GM18498 (cell line): Measurements from ENCODE around the gene MGAT3.
"Not testable (repeated sequence)": the region's sequence is repeated elsewhere in the genome, so short reads cannot be mapped to it uniquely, and the experiment has no call there.

Experiments used
- ATAC-seq: cut with Tn5 transposase; IDR thresholded peaks from one replicate; pipeline ENCODE4 v1.9.1; 2021; ENCODE audit warnings: mild to moderate bottlenecking, moderate library complexity; ENCODE audit not compliant: unreplicated experiment

The MGAT3 gene, protein sequence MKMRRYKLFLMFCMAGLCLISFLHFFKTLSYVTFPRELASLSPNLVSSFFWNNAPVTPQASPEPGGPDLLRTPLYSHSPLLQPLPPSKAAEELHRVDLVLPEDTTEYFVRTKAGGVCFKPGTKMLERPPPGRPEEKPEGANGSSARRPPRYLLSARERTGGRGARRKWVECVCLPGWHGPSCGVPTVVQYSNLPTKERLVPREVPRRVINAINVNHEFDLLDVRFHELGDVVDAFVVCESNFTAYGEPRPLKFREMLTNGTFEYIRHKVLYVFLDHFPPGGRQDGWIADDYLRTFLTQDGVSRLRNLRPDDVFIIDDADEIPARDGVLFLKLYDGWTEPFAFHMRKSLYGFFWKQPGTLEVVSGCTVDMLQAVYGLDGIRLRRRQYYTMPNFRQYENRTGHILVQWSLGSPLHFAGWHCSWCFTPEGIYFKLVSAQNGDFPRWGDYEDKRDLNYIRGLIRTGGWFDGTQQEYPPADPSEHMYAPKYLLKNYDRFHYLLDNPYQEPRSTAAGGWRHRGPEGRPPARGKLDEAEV

DNA sequence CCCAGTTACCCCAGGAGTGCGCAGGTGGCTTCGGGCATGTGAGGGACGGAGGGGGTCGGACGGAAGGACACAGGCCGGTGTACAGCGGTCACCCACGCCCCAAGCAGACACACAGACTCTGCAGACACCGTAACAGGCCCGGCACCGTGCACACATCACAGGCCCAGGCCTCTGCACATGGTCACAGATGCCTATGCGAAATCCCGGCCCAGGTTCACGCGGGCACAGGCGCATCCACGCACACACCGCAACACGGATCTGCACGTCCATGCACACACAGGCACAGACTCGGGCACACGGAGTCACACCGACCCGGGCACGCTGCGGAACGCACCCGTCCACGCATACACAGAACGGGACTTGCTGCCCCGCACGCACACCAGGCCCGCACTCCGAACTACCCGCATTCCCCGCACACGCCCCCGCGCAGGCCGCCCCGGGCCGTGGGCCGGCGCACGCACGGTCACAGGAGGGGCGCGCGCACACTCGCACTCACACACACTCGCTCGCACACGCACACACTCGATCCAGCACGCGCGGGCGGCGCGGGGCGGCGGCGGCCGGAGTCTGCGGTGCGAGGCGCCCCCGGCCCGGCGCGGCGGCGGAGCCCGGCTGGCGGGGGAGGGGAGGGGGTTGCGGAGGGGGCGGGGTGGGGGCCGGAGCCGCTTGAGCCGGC lies at the start of gene MGAT3:
Gene MGAT3 (plus strand): TSS at position 491 of the 676 bp plus-strand sequence. CDS start 30,336 bp downstream, outside the sequence.
- ATAC-seq: no peak

DNA sequence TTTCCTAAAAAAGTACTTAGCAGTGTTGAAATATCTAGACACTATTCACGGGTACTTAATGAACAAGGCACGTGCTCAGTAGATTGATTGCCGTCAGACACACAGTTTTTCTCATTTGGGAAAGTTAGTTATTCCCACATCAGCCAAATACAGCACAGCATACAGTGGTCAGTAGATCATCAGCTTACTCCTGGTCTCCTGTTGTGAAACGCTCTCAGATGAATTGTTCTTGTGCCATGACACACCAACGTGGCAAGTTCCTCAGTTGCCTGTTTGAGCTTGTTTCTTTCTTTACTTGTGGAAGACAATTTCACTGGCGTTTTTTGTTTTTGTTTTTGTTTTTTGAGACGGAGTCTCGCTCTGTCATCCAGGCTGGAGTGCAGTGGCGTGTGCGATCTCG lies 48.6 kb upstream of the MGAT3 start:
- ATAC-seq: no peak

DNA sequence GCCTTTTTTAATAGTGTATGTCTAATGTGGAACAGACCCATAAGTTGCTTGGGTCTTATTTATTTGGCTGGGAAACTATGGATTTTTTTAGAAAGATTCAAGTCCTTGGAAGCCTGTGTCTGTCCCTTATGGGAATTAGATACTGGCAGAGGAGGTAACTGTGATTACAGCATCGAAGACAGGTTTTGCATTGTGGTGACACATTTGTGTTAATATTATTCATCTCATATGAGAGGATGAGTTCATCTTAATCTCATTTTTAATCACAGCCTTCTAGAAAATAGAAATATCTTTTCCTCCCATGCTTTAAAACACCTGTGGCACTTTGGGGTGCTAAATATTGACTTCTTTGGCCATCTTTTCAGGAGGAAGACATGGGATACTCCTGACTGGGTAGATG lies 48.0 kb upstream of the MGAT3 start:
- no peak for ATAC-seq

DNA sequence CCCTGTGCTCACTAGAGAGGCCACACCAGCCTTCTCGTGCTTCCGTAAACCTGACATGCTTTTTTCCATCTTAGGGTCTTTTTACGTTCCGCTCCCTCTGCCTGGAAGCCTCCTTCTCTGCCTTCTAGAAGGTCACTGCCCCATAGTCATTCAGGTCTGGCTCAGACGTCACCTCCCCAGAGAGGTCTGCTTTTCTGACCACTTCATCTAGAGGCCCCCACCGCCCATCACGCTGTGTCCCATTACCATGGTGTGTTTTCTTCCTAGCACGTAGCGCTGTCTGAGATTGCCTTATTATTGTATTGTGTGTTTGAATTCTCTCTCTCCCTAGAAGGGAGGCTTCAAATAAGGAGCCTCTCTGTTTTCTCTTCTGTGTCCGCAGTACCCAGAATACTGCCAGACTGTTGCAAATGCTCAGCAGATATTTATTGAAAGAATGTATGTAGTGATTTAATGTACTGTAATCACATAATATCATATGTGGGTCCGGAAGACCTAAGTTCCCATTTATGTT lies 47.2 kb upstream of the MGAT3 start:
- no peak for ATAC-seq

DNA sequence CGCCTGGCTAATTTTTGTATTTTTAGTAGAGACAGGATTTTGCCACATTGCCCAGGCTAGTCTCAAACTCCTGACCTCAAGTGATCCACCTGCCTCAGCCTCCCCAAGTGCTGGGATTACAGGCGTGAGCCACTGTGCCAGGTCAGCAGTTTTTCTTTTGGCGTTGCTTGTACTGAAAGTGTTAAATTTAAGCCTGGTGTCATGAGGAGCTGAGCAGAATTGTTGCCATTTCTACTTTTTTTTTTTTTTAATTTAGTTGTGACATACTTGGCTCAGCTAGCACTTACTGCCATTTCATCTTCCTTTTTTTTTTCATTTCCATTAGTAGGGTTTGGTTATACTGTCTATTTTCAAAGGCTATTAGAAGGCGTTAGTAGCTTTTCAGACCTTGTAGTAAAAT lies 46.5 kb upstream of the MGAT3 start:
- no peak for ATAC-seq

DNA sequence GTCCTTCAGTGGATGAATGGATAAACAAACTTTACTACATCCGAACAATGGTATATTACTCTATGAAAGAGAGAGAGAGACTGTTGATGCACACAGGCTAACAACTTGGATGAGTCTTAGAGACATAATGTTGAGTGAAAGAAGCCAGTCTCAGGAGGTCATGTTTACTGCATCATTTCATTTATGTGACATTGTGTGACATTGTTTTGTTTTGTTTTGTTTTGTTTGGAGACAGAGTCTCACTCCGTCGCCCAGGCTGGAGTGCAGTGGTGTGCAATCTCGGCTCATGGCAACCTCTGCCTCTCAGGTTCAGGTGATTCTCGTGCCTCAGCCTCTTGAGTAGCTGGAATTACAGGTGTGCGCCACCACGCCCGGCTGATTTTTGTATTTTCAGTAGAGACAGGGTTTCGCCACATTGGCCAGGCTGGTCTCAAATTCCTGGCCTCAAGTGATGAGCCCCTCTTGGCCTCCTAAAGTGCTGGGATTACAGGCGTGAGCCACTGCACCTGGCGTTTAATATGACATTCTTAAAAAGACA lies 44.9 kb upstream of the MGAT3 start:
- ATAC-seq: not testable (repeated sequence)

DNA sequence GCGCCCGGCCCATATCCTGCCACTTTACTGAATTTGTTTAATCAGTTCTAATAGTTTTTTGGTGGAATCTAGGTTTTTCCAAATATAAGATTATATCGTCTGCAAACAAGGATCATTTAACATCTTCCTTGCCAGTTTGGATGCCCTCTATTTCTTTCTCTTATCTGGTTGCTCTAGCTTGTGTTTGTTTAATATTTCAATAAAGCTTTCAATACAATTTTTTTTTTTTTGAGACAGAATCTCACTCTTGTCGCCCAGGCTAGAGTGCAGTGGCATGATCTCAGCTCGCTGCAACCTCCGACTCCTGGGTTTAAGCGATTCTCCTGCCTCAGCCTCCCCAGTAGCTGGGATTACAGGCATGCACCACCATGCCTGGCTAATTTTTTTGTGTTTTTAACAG lies 43.6 kb upstream of the MGAT3 start:
- not testable (repeated sequence) for ATAC-seq

DNA sequence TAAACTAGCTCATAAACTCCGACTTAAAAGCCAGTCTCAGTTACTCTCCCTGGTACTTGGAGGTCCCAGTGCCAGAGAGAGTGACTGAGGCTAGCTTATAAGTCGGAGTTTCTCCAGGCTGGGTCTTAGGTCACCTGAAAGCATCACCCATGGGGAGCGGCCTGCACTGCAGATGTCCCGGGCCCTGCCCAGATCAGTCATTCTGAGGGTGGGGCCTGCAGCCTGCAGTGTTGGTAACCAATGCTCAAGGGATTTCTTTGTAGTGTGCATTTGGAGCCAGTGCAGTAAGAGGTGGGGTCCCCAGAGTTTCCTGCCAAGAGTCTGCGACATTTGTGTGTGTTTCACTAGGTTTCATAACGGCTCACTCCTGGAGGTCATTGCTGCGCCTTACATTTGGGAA lies 42.4 kb upstream of the MGAT3 start:
- no peak for ATAC-seq

DNA sequence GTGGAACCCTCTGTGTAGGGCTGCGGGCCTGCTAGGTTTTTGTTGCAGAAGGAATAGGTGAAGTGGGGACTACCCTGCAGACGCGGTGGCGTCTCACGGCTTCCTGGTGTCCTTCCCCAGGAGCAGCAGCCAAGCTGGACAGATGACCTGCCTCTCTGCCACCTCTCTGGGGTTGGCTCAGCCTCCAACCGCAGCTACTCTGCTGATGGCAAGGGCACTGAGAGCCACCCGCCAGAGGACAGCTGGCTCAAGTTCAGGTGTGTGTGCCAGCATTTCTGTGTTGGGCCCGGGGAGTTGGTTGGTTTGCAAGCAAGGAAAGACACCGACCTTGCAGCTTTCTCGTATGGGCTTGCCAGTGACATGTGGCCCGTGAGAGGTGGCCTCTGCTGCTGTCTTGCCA lies 41.9 kb upstream of the MGAT3 start:
- no peak for ATAC-seq

DNA sequence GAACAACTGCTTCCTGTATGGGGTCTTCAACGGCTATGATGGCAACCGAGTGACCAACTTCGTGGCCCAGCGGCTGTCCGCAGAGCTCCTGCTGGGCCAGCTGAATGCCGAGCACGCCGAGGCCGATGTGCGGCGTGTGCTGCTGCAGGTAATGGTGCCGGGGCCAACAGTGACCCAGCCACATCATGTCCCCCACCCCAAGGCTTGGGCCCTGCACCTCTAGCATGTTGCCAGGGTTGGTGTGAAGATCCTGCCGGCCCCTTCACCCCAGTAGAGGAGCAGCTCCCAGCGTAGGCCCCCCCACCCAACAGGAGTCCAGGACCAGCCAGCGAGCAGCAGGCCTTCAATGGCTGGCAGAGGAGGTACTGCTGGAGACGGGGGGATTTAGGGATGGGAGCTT lies 41.3 kb upstream of the MGAT3 start:
- no peak for ATAC-seq

DNA sequence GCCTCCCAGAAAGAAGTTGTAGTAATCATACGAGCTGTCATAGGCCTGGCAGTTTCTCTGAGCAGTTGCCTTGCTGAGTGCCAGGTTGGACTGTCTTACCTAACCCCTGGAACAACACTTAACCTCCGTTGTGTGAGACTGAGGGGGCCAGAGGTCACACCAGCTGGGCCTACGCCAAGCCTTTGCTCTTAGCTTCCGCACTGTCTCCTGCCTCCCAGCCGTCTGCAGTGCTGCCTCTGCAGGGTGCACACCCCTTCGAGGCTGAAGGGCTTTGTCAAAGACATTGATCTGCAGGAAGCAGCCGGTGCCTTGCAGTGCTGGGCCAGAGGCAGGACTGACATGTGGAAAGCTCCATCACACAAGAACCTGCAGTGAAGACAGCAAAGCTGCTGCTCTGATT lies 40.5 kb upstream of the MGAT3 start:
- no peak for ATAC-seq

DNA sequence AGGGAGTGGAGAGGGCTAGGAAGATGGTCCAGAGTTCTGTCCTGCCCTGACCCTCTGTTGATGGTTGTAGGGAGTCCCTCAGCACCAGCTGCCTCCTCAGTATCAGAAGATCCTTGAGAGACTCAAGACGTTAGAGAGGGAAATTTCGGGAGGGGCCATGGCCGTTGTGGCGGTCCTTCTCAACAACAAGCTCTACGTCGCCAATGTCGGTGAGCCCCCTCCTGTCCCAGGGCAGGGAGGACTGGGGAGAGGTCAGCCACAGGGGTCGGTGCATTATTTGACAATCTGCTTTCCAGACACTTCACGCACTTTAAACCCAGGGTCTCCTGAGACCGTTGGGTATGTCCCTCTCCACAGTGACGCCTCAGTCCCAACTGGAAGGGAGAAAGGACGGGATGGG lies 39.2 kb upstream of the MGAT3 start:
- ATAC-seq: no peak

DNA sequence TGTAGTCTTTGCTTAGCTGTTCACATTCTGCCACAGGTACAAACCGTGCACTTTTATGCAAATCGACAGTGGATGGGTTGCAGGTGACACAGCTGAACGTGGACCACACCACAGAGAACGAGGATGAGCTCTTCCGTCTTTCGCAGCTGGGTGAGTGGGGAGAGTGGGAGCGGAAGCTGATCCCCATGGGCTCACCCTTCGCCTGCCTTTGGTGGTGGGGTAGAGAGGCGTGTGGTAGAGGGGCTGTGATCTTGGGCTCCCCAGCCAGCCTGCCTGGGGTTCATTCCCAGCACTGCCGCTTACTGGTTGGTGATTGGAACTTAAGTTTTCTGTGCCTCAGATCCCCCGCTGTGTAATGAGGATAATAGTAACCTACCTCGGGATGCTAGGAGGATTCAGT lies 38.1 kb upstream of the MGAT3 start:
- no peak for ATAC-seq

DNA sequence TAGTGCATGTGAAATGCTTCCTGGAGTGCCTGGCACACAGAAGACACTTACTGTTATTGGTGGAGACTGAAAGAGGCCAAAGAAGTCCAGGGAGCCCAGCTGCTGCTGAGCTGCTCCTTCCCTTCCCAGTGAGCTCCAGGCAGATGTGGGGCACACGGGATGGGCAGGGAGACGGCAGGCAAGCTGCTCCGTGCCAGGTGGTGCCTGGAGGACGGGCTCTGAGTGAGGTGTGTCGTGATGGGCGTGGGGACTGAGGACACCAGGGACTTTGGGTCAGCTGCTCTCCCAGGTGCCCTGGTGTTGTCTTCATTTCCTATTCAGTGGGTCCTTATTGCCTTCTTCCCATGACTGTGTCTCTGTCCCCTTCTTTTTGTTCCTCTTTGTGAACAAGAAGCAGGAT lies 37.7 kb upstream of the MGAT3 start:
- no peak for ATAC-seq

DNA sequence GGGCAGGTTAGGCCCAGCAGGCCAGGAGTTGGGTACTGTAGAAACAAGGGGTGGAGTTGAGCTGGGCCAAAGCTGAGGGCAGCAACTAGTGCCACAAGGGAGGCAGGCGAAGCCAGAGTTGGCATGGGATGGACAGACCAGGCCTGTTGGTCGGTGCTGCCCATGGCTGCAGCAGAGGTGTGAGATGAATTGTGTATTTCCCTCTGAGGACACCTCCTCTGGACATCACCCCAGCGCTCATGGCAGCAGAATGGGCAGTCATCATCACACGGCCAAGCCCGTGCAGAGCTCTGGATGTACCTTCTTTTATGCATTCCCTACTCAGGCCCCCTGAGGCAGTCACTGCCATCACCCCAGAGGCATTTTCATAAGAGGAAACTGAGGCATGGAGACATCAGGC lies 36.9 kb upstream of the MGAT3 start:
- no peak for ATAC-seq

DNA sequence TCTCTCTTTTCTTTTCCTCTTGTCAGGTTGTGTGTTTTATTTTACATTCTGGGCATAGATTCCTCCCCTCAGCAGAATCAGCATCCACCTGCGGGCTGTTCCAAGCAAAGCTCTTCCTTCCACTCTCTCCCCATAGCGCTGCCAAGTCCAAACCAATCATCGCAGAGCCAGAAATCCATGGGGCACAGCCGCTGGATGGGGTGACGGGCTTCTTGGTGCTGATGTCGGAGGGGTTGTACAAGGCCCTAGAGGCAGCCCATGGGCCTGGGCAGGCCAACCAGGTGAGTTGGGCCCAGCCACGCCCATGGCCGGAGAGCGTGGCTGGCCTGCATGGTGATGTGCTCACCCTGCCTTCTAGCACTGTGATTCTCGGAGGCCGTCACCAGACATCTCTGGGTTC lies 35.1 kb upstream of the MGAT3 start:
- ATAC-seq: no peak

DNA sequence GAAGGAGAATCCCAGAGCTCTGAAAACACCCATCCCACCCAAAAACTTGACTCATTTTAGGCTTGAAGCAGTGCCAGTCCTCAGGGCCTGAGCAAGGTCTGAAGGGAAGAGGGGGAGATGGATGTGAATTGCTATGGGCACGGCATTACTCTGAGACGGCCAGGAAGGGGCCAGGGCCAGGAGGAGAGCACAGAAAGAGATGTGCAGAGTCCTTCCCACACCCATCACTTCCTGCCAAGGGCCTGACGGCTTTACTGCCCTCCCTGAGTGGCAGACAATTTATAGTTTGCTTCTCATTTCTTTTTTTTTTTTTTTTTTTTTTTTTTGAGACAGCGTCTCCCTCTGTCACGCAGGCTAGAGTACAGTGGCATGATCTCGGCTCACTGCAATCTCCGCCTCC lies 34.7 kb upstream of the MGAT3 start:
- no peak for ATAC-seq

DNA sequence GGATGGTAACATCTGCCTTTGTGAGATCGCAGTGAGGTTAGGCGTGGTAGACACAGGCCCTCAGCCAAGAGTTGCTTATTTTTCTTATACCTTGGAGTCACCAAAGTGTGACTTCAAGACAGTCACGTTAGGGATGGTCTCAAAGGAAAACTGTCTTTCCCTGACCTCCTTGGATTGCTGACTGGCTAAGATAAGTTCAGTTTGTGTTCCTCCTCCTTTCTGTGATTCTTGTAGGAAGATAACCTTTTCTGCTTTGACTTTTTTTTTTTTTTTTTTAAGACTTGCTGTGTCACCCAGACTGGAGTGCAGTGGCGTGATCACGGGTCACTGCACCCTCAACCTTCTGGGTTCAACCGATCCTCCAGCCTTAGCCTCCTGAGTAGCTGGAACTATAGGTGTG lies 34.1 kb upstream of the MGAT3 start:
- ATAC-seq: no peak

DNA sequence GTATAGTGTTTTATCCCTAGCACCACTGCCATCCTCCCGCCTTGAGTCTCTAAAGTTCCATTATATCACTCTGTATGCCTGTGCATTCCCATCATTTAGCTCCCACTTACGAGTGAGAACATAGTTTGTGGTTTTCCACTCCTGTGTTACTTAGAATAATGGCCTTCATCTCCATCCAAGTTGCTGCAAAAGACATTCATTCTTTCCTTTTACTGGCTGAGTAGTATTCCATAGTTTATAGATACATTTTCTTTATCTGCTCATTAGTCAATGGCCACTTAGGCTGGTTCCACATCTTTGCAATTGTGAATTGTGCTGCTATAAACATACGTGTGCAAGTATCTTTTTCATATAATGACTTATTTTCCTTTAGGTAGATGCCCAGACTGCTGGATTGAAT lies 32.8 kb upstream of the MGAT3 start:
- ATAC-seq: no peak

DNA sequence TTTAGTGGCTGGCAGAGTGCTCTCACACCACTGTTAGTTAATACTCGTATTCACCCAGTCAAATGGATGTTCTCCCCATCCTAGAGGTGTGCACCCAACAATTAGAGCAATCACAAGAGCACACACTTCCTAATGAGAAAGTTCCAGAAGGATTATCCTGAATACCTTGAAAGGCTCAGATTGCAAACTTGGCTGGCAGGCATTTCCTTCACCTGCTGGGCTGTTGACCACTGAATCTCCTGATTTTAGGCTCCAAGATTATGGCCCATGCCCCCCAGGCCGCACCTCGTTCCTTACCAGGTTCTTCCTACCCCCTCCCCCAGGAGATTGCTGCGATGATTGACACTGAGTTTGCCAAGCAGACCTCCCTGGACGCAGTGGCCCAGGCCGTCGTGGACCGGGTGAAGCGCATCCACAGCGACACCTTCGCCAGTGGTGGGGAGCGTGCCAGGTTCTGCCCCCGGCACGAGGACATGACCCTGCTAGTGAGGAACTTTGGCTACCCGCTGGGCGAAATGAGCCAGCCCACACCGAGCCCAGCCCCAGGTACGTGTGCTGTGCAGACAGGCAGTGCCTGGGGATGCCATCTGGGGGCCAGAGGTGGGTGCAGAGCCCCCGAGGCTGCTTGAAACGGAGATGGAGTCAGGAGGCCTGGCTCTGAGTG lies 30.3 kb upstream of the MGAT3 start:
- ATAC-seq: no peak
